ENCODE measurements around the gene LGALS14.
"Not testable (repeated sequence)": the region's sequence is repeated elsewhere in the genome, so short reads cannot be mapped to it uniquely, and the experiment has no call there.

The LGALS14 gene

GRCh38 chr19:39704181-39705044, at the start of gene LGALS14:
LGALS14 (plus strand) TSS chr19:39704481; CDS start chr19:39704529, 48 bp downstream.
- in situ Hi-C loops (cut with MboI; ENCODE audit: low sequenced_read_pairs) = no loop called here

GRCh38 chr19:39655613-39656012, 48.7 kb upstream of the LGALS14 start, which contains the start of gene LGALS16:
LGALS16 (plus strand) TSS chr19:39655913; CDS start chr19:39655962, 49 bp downstream.
- in situ Hi-C loops (cut with MboI; ENCODE audit: low sequenced_read_pairs) = no loop called here

GRCh38 chr19:39659791-39660190, 44.5 kb upstream of the LGALS14 start:
- in situ Hi-C loops (cut with MboI; ENCODE audit: low sequenced_read_pairs) = no loop called here

- in situ Hi-C loops (cut with MboI; ENCODE audit: low sequenced_read_pairs) = no loop called here
Measured at GRCh38 chr19:39660661-39661060, 43.6 kb upstream of the LGALS14 start.

- in situ Hi-C loops (cut with MboI; ENCODE audit: low sequenced_read_pairs) = no loop called here
Measured at GRCh38 chr19:39661565-39661964, 42.7 kb upstream of the LGALS14 start.

GRCh38 chr19:39669860-39670259, 34.4 kb upstream of the LGALS14 start:
- in situ Hi-C loops (cut with MboI; ENCODE audit: low sequenced_read_pairs) = not testable (repeated sequence)

GRCh38 chr19:39670998-39671397, 33.3 kb upstream of the LGALS14 start:
- in situ Hi-C loops (cut with MboI; ENCODE audit: low sequenced_read_pairs) = no loop called here

GRCh38 chr19:39671739-39672363, 32.4 kb upstream of the LGALS14 start:
- in situ Hi-C loops (cut with MboI; ENCODE audit: low sequenced_read_pairs) = no loop called here

- in situ Hi-C loops (cut with MboI; ENCODE audit: low sequenced_read_pairs) = no loop called here
Measured at GRCh38 chr19:39672473-39672872, 31.8 kb upstream of the LGALS14 start.

GRCh38 chr19:39673862-39674261, 30.4 kb upstream of the LGALS14 start:
- in situ Hi-C loops (cut with MboI; ENCODE audit: low sequenced_read_pairs) = not testable (repeated sequence)

GRCh38 chr19:39676004-39676403, 28.3 kb upstream of the LGALS14 start:
- in situ Hi-C loops (cut with MboI; ENCODE audit: low sequenced_read_pairs) = no loop called here

GRCh38 chr19:39677961-39678889, 26.1 kb upstream of the LGALS14 start:
- in situ Hi-C loops (cut with MboI; ENCODE audit: low sequenced_read_pairs) = no loop called here

- in situ Hi-C loops (cut with MboI; ENCODE audit: low sequenced_read_pairs) = no loop called here
Measured at GRCh38 chr19:39679056-39679790, 25.1 kb upstream of the LGALS14 start.

- in situ Hi-C loops (cut with MboI; ENCODE audit: low sequenced_read_pairs) = no loop called here
Measured at GRCh38 chr19:39679791-39680168, 24.5 kb upstream of the LGALS14 start.

- in situ Hi-C loops (cut with MboI; ENCODE audit: low sequenced_read_pairs) = no loop called here
Measured at GRCh38 chr19:39680593-39680992, 23.7 kb upstream of the LGALS14 start.

- in situ Hi-C loops (cut with MboI; ENCODE audit: low sequenced_read_pairs) = no loop called here
Measured at GRCh38 chr19:39681416-39681815, 22.9 kb upstream of the LGALS14 start.

- in situ Hi-C loops (cut with MboI; ENCODE audit: low sequenced_read_pairs) = no loop called here
Measured at GRCh38 chr19:39684267-39684666, 20.0 kb upstream of the LGALS14 start.

GRCh38 chr19:39686739-39687138, 17.5 kb upstream of the LGALS14 start:
- in situ Hi-C loops (cut with MboI; ENCODE audit: low sequenced_read_pairs) = no loop called here

GRCh38 chr19:39688637-39689036, 15.6 kb upstream of the LGALS14 start:
- in situ Hi-C loops (cut with MboI; ENCODE audit: low sequenced_read_pairs) = not testable (repeated sequence)

GRCh38 chr19:39692166-39692565, 12.1 kb upstream of the LGALS14 start:
- in situ Hi-C loops (cut with MboI; ENCODE audit: low sequenced_read_pairs) = no loop called here

All from HL-60/S4 treated with phorbol 12-myristate 13-acetate at 8.2 ng/mL for 4 days and 3 days (cell line).